Gastroesophageal sphincter (tissue), 3 donors: ENCODE measurements around the gene ABHD16A.

ENCODE experiments used
- EP300 ChIP-seq: sonication (generic); formaldehyde crosslinking; IDR thresholded peaks from one replicate; pipeline ENCODE4 v1.6.1; 2017; ENCODE audit warnings: antibody characterized with exemption, mild to moderate bottlenecking
- POLR2A ChIP-seq, 2 donors: fragments of 450-650 bp; IDR thresholded peaks; one replicate each; pipeline ENCODE4 v1.6.1; 2017; ENCODE audit warnings: antibody characterized with exemption in 2 of 2, mild to moderate bottlenecking in 2 of 2, moderate library complexity in 1 of 2
- POLR2AphosphoS5 ChIP-seq: sonication (generic); formaldehyde crosslinking; IDR thresholded peaks from one replicate; pipeline ENCODE4 v1.6.1; 2017; ENCODE audit warnings: antibody characterized with exemption
- TF ChIP-seq, protein P1 (sequence below), 4 experiments: fragments of 200-600 bp in 2 of 4; fragments of 450-650 bp in 2 of 4; sonication (generic) in 1 of 4; IDR thresholded peaks; one replicate each; pipeline ENCODE4 v1.5.1; 2017 to 2019; ENCODE audit warnings: antibody characterized with exemption in 4 of 4, mild to moderate bottlenecking in 2 of 4, moderate library complexity in 2 of 4

- TF ChIP-seq, protein P1, sequence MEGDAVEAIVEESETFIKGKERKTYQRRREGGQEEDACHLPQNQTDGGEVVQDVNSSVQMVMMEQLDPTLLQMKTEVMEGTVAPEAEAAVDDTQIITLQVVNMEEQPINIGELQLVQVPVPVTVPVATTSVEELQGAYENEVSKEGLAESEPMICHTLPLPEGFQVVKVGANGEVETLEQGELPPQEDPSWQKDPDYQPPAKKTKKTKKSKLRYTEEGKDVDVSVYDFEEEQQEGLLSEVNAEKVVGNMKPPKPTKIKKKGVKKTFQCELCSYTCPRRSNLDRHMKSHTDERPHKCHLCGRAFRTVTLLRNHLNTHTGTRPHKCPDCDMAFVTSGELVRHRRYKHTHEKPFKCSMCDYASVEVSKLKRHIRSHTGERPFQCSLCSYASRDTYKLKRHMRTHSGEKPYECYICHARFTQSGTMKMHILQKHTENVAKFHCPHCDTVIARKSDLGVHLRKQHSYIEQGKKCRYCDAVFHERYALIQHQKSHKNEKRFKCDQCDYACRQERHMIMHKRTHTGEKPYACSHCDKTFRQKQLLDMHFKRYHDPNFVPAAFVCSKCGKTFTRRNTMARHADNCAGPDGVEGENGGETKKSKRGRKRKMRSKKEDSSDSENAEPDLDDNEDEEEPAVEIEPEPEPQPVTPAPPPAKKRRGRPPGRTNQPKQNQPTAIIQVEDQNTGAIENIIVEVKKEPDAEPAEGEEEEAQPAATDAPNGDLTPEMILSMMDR (IDR thresholded peaks at IDR 0.05): no peak
- no peak for TF ChIP-seq EP300
- TF ChIP-seq POLR2A (IDR thresholded peaks at IDR 0.05): no peak
- no peak for TF ChIP-seq POLR2AphosphoS5
These were observed 22.6 kb upstream of the ABHD16A start for GRCh38 chr6:31725502-31726350.
